Measurements from ENCODE around the gene LSM14B. TPM values are rescaled to one million over a fixed set of nuclear protein-coding genes. Genes with fewer than 3 reads are reported as not detected.

LSM14B gene
- total RNA-seq, 1 experiment from 2014 or later: 82.4 TPM

GRCh38 chr20:62167474-62167873, 45.2 kb downstream of the LSM14B start:
- no peak overlapping the region for H2BK120ac ChIP-seq (ENCODE audit: low read depth, low read length, poor library complexity, severe bottlenecking)
- H3K9me3 ChIP-seq (ENCODE audit: control insufficient read depth, low read depth, low read length): no peaks in the 10 kb centered on the region
- H3K27me3 ChIP-seq (ENCODE audit: insufficient read depth, low read length): no peaks in the 10 kb centered on the region
- no peaks in the 10 kb centered on the region for H3K79me2 ChIP-seq (ENCODE audit: insufficient read depth, low read length)
- no peaks in the 10 kb centered on the region; the same call in 1 of the 2 replicates for H3K27me3 Mint-ChIP-seq (ENCODE audit: low read depth)
- H3K4me3 Mint-ChIP-seq: no peak overlapping the region
- H3K4me1 Mint-ChIP-seq: no peaks in the 10 kb centered on the region
- no peak overlapping the region for H3K9ac ChIP-seq (ENCODE audit: extremely low read depth, insufficient read length, low read length)
- no peak overlapping the region for H2BK20ac ChIP-seq (ENCODE audit: low read depth, low read length, poor library complexity, severe bottlenecking)
- H4K91ac ChIP-seq (ENCODE audit: insufficient read length, low read depth, low read length): no peak overlapping the region
- TF ChIP-seq, protein P1, sequence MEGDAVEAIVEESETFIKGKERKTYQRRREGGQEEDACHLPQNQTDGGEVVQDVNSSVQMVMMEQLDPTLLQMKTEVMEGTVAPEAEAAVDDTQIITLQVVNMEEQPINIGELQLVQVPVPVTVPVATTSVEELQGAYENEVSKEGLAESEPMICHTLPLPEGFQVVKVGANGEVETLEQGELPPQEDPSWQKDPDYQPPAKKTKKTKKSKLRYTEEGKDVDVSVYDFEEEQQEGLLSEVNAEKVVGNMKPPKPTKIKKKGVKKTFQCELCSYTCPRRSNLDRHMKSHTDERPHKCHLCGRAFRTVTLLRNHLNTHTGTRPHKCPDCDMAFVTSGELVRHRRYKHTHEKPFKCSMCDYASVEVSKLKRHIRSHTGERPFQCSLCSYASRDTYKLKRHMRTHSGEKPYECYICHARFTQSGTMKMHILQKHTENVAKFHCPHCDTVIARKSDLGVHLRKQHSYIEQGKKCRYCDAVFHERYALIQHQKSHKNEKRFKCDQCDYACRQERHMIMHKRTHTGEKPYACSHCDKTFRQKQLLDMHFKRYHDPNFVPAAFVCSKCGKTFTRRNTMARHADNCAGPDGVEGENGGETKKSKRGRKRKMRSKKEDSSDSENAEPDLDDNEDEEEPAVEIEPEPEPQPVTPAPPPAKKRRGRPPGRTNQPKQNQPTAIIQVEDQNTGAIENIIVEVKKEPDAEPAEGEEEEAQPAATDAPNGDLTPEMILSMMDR (conservative IDR thresholded peaks at IDR 0.05): no peak
- H3K23ac ChIP-seq (ENCODE audit: insufficient read length, low read depth, low read length): no peak overlapping the region
- H3K36me3 Mint-ChIP-seq (ENCODE audit: insufficient read depth in 1 of 3, low read depth in 3 of 3): peaks cover 18 to 52% (median 44%) of the 10 kb centered on the region in 3 experiments; a peak in 6 of 7 replicates
- H3K14ac ChIP-seq (ENCODE audit: insufficient read depth, low read length): no peak overlapping the region
- no peak overlapping the region for H3K27ac ChIP-seq (ENCODE audit: insufficient read length, low read depth, low read length)
- no peak overlapping the region for H3K4ac ChIP-seq (ENCODE audit: low read depth, low read length)
- H2BK15ac ChIP-seq (ENCODE audit: low read depth, low read length): no peak overlapping the region
- no peak overlapping the region for H2BK5ac ChIP-seq (ENCODE audit: insufficient read length, low read length)
- no peaks in the 10 kb centered on the region for H3K4me1 ChIP-seq (ENCODE audit: insufficient read depth, low read length)
- H2AK5ac ChIP-seq (ENCODE audit: insufficient read length, low read length): no peak overlapping the region
- no peaks in the 10 kb centered on the region; a peak in 1 of 5 replicates for H3K9me3 Mint-ChIP-seq
- H3K56ac ChIP-seq (ENCODE audit: insufficient read length, low read depth, low read length): no peak overlapping the region
- no peak overlapping the region for H2AFZ ChIP-seq (ENCODE audit: low read length)
- no peak overlapping the region for H2BK12ac ChIP-seq (ENCODE audit: insufficient read length, low read depth, low read length)
- no peaks in the 10 kb centered on the region for H3K79me1 ChIP-seq (ENCODE audit: insufficient read depth, low read depth, low read length, poor library complexity, severe bottlenecking)
- no peak overlapping the region for H4K5ac ChIP-seq (ENCODE audit: insufficient read length, low read depth, low read length)
- no peak overlapping the region for H4K8ac ChIP-seq (replicated peaks; ENCODE audit: insufficient read length, low read depth, low read length)
- WGBS (ENCODE audit: extremely low coverage, insufficient read length, low lambda C conversion rate): no CpG with 5 or more reads among the region's 6 CpGs
- no peak overlapping the region for H3K18ac ChIP-seq (ENCODE audit: insufficient read length, low read depth, low read length)
- H3K4me2 ChIP-seq (ENCODE audit: insufficient read depth, insufficient read length, low read length): no peak overlapping the region
- no peak overlapping the region for H3T11ph ChIP-seq (ENCODE audit: low read length)
- H3K23me2 ChIP-seq (ENCODE audit: insufficient read length, low read depth, low read length, poor library complexity, severe bottlenecking): no peaks in the 10 kb centered on the region
- no peak overlapping the region for H3K27ac Mint-ChIP-seq
- DNase-seq: no peak
- H4K20me1 ChIP-seq (ENCODE audit: control insufficient read depth, insufficient read depth, insufficient read length): no peaks in the 10 kb centered on the region

Data from H9 (cell line).